Subcutaneous adipose tissue (tissue), 4 donors: ENCODE measurements around the gene RORB. TPM values are rescaled to one million over a fixed set of nuclear protein-coding genes. Genes with fewer than 3 reads are reported as not detected.

ENCODE experiments used
- CTCF ChIP-seq: fragments of 450-650 bp; IDR thresholded peaks from one replicate; pipeline ENCODE4 v1.5.1; 2016; ENCODE audit warnings: low read depth, mild to moderate bottlenecking, control low read depth, antibody characterized with exemption, moderate library complexity
- total RNA-seq, 4 donors: library from RNA; depleted of rRNA; stranded (reverse); fragments of >200 nt; gene quantifications; one replicate each; pipeline ENCODE4 v1.1.0, GENCODE V29; 2016

The RORB gene
- total RNA-seq, 4 donors from 2014 or later: 0.51 to 10.2 (median 1.7) TPM

- no peak for TF ChIP-seq CTCF
Observed at GRCh38 chr9:74589576-74589975, 92.4 kb downstream of the RORB start.

- TF ChIP-seq CTCF: no peak
Observed at GRCh38 chr9:74595286-74595685, 98.2 kb downstream of the RORB start.

GRCh38 chr9:74598874-74599273 is 101.7 kb downstream of the RORB start:
- no peak for TF ChIP-seq CTCF

- no peak for TF ChIP-seq CTCF
Observed at GRCh38 chr9:74609671-74610405, 112.7 kb downstream of the RORB start.

- no peak for TF ChIP-seq CTCF
Observed at GRCh38 chr9:74610523-74611061, 113.5 kb downstream of the RORB start.

- no peak for TF ChIP-seq CTCF
Observed at GRCh38 chr9:74630228-74630627, 133.1 kb downstream of the RORB start.

- no peak for TF ChIP-seq CTCF
Observed at GRCh38 chr9:74639112-74639511, 142.0 kb downstream of the RORB start.
